ENCODE measurements around the gene DUSP22.

Gene DUSP22

GRCh38 chr6:340991-341827 is 48.9 kb downstream of the DUSP22 start:
- DNase-seq, result no peak

GRCh38 chr6:341914-342831 is 49.9 kb downstream of the DUSP22 start:
- no peak for DNase-seq

- DNase-seq, result no peak
These were observed 50.5 kb downstream of the DUSP22 start for GRCh38 chr6:342832-343179.

DNA sequence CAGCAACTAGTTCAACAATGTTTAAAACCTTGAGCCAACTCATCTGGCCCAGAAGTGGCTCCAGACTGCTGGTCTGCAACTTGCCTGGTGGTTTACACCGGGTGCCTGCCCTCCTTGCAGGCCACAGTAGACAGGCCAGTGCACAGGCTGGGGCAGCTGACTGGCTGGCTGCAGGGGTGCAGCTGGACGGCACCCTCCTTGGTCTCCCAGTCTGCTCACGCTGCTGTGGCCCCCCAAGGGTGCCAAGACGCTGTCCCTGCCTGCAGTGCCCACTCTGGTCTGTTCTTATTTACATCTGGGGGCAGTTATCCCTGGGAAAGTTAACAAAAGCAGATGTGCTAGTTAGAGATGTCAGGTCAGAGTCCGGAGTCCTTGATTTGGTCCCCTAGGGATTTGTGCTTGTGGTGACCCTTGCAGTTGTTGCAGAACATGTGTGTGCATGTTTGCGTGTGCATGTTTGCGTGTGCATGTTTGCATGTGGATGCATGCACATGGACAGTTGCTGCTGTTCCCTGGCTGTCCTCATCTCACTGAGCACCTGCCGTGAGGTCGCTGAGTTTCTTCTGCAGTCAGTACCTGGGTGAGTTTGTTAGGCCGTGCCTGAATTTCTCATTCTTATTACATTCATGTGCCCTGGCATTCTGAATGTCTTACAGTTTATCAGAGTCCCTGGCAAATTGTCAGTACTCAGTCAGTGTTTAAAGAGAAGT is 51.1 kb downstream of the DUSP22 start:
- DNase-seq, result no peak

GRCh38 chr6:343960-344815 is 51.9 kb downstream of the DUSP22 start:
- DNase-seq, result peak; percentile 19

DNA sequence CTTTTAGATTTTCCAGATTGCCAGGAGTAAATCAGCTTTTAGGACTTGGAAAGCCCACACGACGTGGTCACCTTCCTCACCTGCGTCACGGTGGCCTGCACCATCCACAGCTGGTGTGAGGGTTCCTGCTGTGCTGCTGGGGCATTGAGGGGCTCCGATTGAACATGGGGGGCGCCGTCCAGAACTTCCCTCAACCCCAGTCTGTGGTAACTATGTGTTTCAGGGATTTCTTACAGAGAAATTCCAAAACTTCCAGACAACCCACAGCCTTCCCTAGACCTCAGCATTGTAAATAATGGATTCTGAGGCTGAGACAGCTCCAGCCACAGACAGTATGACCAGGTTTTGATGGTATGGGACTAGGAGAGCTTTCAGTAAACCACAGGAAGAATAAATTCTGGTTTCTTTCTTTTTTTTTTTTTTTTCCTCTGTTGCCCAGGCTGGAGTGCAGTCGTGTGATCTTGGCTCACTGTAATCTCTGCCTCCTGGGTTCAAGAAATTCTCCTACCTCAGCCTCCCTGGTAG is 52.6 kb downstream of the DUSP22 start:
- peak; percentile 57 for DNase-seq

- DNase-seq, result no peak
These were observed 53.6 kb downstream of the DUSP22 start for GRCh38 chr6:345747-346385.

GRCh38 chr6:346386-347030 is 54.2 kb downstream of the DUSP22 start:
- peak; percentile 36 for DNase-seq

DNA sequence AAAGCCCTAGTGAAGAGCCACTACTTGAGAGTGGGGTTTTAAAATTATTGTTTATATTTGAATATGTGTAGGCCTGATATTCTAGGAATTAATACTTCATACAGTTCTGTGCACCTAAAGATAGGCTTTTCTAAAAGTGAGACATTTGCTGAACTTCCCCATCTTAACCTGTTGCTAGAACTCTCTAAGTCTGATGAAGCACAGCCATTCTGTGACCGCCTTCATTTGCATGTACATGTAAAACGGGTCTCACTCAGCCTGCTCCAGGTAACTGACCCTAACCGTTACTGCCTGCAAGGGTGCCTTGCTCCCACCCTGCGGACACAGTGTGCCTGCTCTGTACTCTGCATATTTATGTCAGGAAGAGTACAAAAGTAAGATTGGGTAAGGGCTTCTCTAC is 54.9 kb downstream of the DUSP22 start:
- DNase-seq, result no peak

- DNase-seq, result no peak
These were observed 55.9 kb downstream of the DUSP22 start for GRCh38 chr6:347951-348859.

DNA sequence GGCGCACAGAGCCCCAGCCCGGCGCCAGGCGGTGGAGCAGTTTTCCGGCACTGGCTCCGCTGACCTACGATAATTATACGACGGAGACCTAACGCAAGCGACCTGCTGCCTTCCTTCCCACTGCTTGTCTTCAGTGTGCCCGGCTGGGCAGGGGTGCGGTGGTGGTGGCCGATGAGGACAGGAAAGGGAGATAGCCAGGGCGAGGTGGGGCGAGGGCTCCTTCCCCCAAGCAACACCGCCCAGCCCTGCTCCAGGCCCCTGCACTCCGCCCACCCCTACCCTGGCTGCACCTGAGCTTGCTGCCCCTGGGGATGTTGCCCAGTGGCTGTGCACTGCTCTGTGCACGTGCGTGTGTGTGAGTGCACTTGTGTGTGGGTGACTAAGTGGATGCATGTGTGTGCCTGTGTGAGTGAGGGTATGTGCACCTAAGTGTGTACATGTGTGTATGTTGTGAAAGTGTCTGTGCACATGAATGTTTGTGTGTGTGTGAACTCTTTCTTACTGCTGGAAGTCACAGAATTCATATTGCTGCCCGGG is 56.6 kb downstream of the DUSP22 start:
- no peak for DNase-seq

- DNase-seq, result no peak
These were observed 57.2 kb downstream of the DUSP22 start for GRCh38 chr6:349491-349921.

- DNase-seq, result no peak
These were observed 58.1 kb downstream of the DUSP22 start for GRCh38 chr6:350371-350770.

DNA sequence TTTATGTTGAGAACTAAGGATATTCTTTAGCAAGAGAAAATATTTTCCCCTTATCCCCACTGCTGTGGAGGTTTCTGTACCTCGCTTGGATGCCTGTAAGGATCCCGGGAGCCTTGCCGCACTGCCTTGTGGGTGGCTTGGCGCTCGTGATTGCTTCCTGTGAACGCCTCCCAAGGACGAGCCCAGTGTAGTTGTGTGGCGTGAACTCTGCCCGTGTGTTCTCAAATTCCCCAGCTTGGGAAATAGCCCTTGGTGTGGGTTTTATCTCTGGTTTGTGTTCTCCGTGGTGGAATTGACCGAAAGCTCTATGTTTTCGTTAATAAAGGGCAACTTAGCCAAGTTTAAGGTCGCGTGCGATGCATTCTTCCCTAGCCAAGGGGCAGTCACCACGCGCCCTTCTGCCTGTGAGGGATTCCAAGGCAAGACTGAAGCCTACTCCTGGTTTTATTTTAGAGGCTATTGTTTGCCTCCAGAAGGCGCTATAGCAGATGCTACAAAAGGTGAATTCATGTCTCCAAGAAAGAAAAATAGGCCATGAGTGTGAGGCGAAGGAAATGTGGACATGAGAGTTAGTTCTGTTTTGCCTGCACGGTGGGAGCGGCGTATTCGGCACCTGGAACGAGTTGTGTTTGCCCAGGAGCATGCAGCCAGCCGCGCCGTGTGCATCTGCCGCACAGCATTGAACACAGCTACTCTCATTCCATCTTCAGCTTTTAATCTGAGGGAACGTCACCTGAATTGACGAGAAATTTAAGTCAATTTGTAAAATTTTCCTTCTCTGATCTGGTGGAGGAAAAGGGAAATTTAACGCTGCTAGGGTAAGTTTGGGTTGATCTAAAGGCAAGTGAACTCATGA is 59.0 kb downstream of the DUSP22 start:
- DNase-seq, result no peak

GRCh38 chr6:351867-352289 is 59.6 kb downstream of the DUSP22 start:
- no peak for DNase-seq

DNA sequence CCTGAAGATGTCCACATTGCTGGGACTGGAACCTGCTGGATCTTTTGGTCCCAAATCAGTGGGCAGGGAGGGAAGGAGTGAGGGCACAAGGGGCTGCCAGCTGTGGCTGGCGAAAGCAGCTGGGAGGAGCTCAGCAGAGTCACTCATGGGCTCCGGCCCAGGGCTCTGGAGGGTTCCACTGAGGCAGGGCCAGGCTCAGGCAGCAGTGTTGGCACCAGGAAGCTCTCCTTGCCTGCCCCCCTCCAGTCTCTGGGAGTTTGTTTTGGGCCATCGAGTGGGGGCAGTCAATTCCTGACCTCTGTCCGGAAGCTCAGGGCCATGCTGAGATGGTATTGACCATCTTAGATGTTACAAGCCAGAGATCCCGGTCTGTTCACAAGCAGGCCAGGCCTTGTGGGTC is 60.2 kb downstream of the DUSP22 start:
- no peak for DNase-seq

- DNase-seq, result no peak
These were observed 60.7 kb downstream of the DUSP22 start for GRCh38 chr6:352896-353470.

Data from fibroblast of skin of back (primary cell).